K562 (cell line): Measurements from ENCODE around the gene TEX22. TPM values are rescaled to one million over a fixed set of nuclear protein-coding genes. Genes with fewer than 3 reads are reported as not detected.
A peak's percentile ranks its signal among the peaks of the same experiment; 100 is the strongest.

Experiments used
- CUX1 ChIP-seq: fragments of 200-800 bp; sonication (Bioruptor generic); IDR thresholded peaks from 2 replicates; pipeline ENCODE4 v1.6.1; 2016; ENCODE audit warnings: missing genetic modification characterization, missing compliant biosample characterization
- NFIC ChIP-seq: fragments of 450-650 bp; IDR thresholded peaks from 2 replicates; pipeline ENCODE4 v1.6.1; 2017; ENCODE audit warnings: mild to moderate bottlenecking, inconsistent platforms
- SLC30A9 ChIP-seq: fragments of 250-450 bp; sonication (Bioruptor Pico); IDR thresholded peaks from 2 replicates; pipeline ENCODE4 v1.8.0; 2022; ENCODE audit warnings: mild to moderate bottlenecking, moderate library complexity
- SRSF9 ChIP-seq: fragments of 200-400 bp; formaldehyde crosslinking; IDR thresholded peaks from 2 replicates; pipeline ENCODE4 v1.6.1; 2017; ENCODE audit warnings: low read depth, low read length, borderline replicate concordance
- TRIM24 ChIP-seq, 2 experiments: fragments of 450-650 bp; IDR thresholded peaks; 2 replicates each; pipeline ENCODE4 v1.6.1; 2016
- VEZF1 ChIP-seq: fragments of 200-800 bp; sonication (Bioruptor generic); IDR thresholded peaks from 2 replicates; pipeline ENCODE4 v1.6.1; 2017; ENCODE audit warnings: missing genetic modification characterization, missing compliant biosample characterization
- ZBTB33 ChIP-seq: sonication (generic); formaldehyde crosslinking; IDR thresholded peaks from 2 replicates; pipeline ENCODE4 v1.8.1; 2023; ENCODE audit warnings: mild to moderate bottlenecking, missing genetic modification reagents
- ZNF140 ChIP-seq: fragments of 250-450 bp; sonication (Bioruptor Pico); IDR thresholded peaks from 2 replicates; pipeline ENCODE4 v1.8.0; 2021; ENCODE audit warnings: moderate library complexity, mild to moderate bottlenecking, inconsistent platforms
- ZNF586 ChIP-seq: fragments of 450-650 bp; formaldehyde crosslinking; conservative IDR thresholded peaks from 2 replicates; pipeline ENCODE4 v1.4.0; 2020; ENCODE audit warnings: mild to moderate bottlenecking, moderate library complexity
- polyA plus RNA-seq, 8 experiments: library from polyadenylated mRNA; depleted of rRNA in 4 of 8; stranded (reverse) in 5 of 8; unstranded in 3 of 8; fragments of >200 nt; fragmentation: Nextera tagmentation in 2 of 8; fragmentation: Illumina TruSeq in 1 of 8; extraction: Ambion mirVana in 2 of 8; extraction: Trizol in 1 of 8; gene quantifications; 2 replicates each; pipeline versions ENCODE4 v1.2.1 to v1.2.3, GENCODE V29; 2011 to 2014; ENCODE audit warnings: inconsistent platforms in 1 of 8, missing spikeins in 1 of 8
- total RNA-seq, 7 experiments: library from RNA; depleted of rRNA in 6 of 7; stranded (reverse); fragments of >200 nt in 6 of 7; fragmentation: Illumina TruSeq in 2 of 7; extraction: Trizol in 2 of 7; gene quantifications; 2 replicates each; pipeline versions ENCODE4 v1.2.1 to v1.2.3, GENCODE V29; 2011 to 2021; ENCODE audit warnings: low replicate concordance in 1 of 7
- TF ChIP-seq, protein P1 (sequence below): fragments of 450-650 bp; IDR thresholded peaks from one replicate; pipeline ENCODE4 v1.6.1; 2018; ENCODE audit warnings: mild to moderate bottlenecking, moderate library complexity; ENCODE audit not compliant: partially characterized antibody
- TF ChIP-seq, protein P2 (sequence below): fragments of 250-450 bp; sonication (Bioruptor Pico); IDR thresholded peaks from 2 replicates; pipeline ENCODE4 v1.4.0; 2020; ENCODE audit warnings: mild to moderate bottlenecking
- TF ChIP-seq, protein P3 (sequence below): fragments of 250-450 bp; sonication (Bioruptor Pico); IDR thresholded peaks from 2 replicates; pipeline ENCODE4 v1.4.0; 2020; ENCODE audit warnings: borderline replicate concordance

Gene TEX22
- total and polyA plus RNA-seq, 9 of the 15 experiments (the other 6 are each of a cell fraction or from before 2014, with no cell fraction given), result 0.04 to 1.7 (median 0.23) TPM; not detected in 2

DNA sequence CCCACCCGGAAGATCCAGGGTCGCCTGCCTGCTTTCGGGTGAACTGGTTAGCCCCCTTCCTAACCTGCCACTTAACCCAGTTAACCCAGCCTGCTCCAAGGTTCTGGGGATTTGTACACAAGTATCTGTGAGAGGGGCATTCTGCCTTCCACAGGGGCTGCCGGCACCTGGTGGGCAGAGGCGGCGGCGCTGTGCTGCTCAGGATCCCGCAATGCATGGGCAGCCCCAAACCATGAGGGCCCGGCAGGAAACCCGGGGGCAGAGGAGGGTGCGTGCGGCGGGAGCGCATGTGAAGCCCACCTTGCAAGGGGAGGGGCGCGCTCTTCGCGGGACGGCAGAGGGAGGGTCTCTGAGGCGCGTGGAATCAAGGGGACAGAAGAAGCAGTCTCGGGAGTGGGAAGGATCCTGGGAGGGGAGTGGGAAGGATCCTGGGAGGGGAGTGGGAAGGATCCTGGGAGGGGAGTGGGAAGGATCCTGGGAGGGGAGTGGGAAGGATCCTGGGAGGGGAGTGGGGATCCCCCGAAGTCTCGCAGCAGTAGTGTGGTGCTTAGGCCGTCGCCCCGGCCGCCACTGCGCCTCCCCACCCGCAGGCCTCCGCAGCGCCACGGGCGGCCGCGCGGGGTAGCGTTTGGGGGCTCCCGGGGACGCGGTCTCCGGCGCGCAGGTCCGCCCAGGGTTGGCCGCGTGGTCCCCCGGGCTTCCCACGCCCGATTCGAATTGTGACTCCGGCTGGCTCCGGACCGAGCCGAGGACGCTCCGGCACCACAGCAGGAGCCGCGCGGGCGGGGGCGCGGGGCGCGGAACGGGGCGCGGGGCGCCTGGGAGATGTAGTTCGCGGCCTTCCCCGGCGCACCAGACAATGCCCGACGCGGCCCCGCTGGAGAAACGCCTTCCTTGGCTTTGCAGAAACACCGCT, 16.4 kb downstream of the TEX22 start (continued):
- TF ChIP-seq CUX1 (CRISPR knock-in tag), result no peak
- TF ChIP-seq SLC30A9 (CRISPR knock-in tag), result no peak
- TF ChIP-seq SRSF9, result no peak
- no peak for TF ChIP-seq ZNF140
- TF ChIP-seq, protein P1, sequence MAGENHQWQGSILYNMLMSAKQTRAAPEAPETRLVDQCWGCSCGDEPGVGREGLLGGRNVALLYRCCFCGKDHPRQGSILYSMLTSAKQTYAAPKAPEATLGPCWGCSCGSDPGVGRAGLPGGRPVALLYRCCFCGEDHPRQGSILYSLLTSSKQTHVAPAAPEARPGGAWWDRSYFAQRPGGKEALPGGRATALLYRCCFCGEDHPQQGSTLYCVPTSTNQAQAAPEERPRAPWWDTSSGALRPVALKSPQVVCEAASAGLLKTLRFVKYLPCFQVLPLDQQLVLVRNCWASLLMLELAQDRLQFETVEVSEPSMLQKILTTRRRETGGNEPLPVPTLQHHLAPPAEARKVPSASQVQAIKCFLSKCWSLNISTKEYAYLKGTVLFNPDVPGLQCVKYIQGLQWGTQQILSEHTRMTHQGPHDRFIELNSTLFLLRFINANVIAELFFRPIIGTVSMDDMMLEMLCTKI, result no peak
- TF ChIP-seq ZBTB33 (CRISPR knock-in tag), result no peak
- TF ChIP-seq, protein P2, sequence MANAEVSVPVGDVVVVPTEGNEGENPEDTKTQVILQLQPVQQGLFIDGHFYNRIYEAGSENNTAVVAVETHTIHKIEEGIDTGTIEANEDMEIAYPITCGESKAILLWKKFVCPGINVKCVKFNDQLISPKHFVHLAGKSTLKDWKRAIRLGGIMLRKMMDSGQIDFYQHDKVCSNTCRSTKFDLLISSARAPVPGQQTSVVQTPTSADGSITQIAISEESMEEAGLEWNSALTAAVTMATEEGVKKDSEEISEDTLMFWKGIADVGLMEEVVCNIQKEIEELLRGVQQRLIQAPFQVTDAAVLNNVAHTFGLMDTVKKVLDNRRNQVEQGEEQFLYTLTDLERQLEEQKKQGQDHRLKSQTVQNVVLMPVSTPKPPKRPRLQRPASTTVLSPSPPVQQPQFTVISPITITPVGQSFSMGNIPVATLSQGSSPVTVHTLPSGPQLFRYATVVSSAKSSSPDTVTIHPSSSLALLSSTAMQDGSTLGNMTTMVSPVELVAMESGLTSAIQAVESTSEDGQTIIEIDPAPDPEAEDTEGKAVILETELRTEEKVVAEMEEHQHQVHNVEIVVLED (CRISPR knock-in tag), result peak; percentile 15; the same call in 1 of the 2 replicates
- TF ChIP-seq, protein P3, sequence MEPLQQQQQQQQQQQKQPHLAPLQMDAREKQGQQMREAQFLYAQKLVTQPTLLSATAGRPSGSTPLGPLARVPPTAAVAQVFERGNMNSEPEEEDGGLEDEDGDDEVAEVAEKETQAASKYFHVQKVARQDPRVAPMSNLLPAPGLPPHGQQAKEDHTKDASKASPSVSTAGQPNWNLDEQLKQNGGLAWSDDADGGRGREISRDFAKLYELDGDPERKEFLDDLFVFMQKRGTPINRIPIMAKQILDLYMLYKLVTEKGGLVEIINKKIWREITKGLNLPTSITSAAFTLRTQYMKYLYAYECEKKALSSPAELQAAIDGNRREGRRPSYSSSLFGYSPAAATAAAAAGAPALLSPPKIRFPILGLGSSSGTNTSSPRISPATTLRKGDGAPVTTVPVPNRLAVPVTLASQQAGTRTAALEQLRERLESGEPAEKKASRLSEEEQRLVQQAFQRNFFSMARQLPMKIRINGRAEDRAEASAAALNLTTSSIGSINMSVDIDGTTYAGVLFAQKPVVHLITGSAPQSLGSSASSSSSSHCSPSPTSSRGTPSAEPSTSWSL (CRISPR knock-in tag), result no peak
- no peak for TF ChIP-seq TRIM24 (IDR thresholded peaks at IDR 0.05)
- peak; percentile 92 for TF ChIP-seq VEZF1 (CRISPR knock-in tag)
- no peak for TF ChIP-seq NFIC
- TF ChIP-seq ZNF586, result no peak
